HepG2 (cell line): ENCODE measurements around the gene VTN. TPM values are rescaled to one million over a fixed set of nuclear protein-coding genes. Genes with fewer than 3 reads are reported as not detected.

Experiments
- ATAC-seq: fragments of 200-7000 bp; cut with Tn5 transposase; 3 replicates; pipeline ENCODE4 v1.9.1; 2020; ENCODE audit warnings: mild to moderate bottlenecking, moderate library complexity
- BruUV-seq: library from RNA; stranded (reverse); fragments of 400-500 nt; replicated peaks from 2 replicates; lab custom pipeline; 2021; lab: Mats Ljungman, UMichigan
- CTCF ChIA-PET: fragments of 300-600 bp; formaldehyde crosslinking; extraction: SDS; loops from one replicate; lab custom pipeline; 2021; ENCODE audit warnings: low total read pairs, inconsistent platforms, low intra/inter-chr PET ratio; lab: Yijun Ruan, JAX
- POLR2A ChIA-PET: fragments of 350-600 bp; sonication (Branson Sonifier 250); formaldehyde crosslinking; loops from one replicate; lab custom pipeline; 2020; ENCODE audit warnings: antibody characterized with exemption, inconsistent platforms; lab: Yijun Ruan, JAX
- DNase-seq: peaks from one replicate; pipeline ENCODE4 v3.0.0-alpha.2; 2015; ENCODE audit warnings: low spot score
- FAIRE-seq: peaks from 3 replicates; lab custom pipeline; 2011; peaks lifted over from hg19 to GRCh38; lab: Jason Lieb, UNC
- H2AFZ ChIP-seq: one replicate; pipeline ENCODE4 v1.6.1; 2011; ENCODE audit warnings: low read length, inconsistent platforms
- H3K27ac ChIP-seq: fragments of 300-600 bp; 3 replicates; pipeline ENCODE4 v1.8.0; 2011; ENCODE audit warnings: mixed run types, mild to moderate bottlenecking, mixed read lengths, low read length, inconsistent platforms; ENCODE audit not compliant: insufficient read depth; ENCODE audit errors: extremely low read length
- H3K27me3 ChIP-seq, 2 experiments: fragments of 200-600 bp in 1 of 2; 2 replicates in 1 of 2; 3 replicates in 1 of 2; pipeline versions ENCODE4 v1.6.0 to v1.8.0; 2011; ENCODE audit warnings: low read length in 2 of 2, mild to moderate bottlenecking in 2 of 2, moderate library complexity in 2 of 2, inconsistent platforms in 1 of 2; ENCODE audit not compliant: insufficient read depth in 2 of 2, control insufficient read depth in 1 of 2
- H3K36me3 ChIP-seq, 2 experiments: fragments of 200-600 bp in 1 of 2; replicated peaks in 1 of 2; 2 replicates in 1 of 2; 3 replicates in 1 of 2; pipeline versions ENCODE4 v1.5.1 to v1.8.0; 2011; ENCODE audit warnings: low read length in 2 of 2, inconsistent platforms in 1 of 2; ENCODE audit not compliant: insufficient read depth in 2 of 2, control insufficient read depth in 1 of 2
- H3K4me1 ChIP-seq: 2 replicates; pipeline ENCODE4 v1.5.1; 2012; ENCODE audit warnings: low read length, inconsistent platforms; ENCODE audit not compliant: insufficient read depth
- H3K4me2 ChIP-seq: 2 replicates; pipeline ENCODE4 v1.6.0; 2011; ENCODE audit warnings: low read depth, low read length, inconsistent platforms
- H3K4me3 ChIP-seq, 3 experiments: fragments of 200-600 bp in 1 of 3; sonication (generic), shearing (Covaris generic) in 1 of 3; replicated peaks in 1 of 3; 2 replicates each; pipeline ENCODE4 v1.5.1; 2011 to 2016; ENCODE audit warnings: low read length in 3 of 3, inconsistent platforms in 2 of 3, low read depth in 2 of 3, mild to moderate bottlenecking in 2 of 3, control low read depth in 1 of 3, mixed read lengths in 1 of 3; ENCODE audit not compliant: insufficient read depth in 1 of 3
- H3K79me2 ChIP-seq: one replicate; pipeline ENCODE4 v1.6.1; 2011; ENCODE audit warnings: low read length, inconsistent platforms; ENCODE audit not compliant: insufficient read depth
- H3K9ac ChIP-seq: 2 replicates; pipeline ENCODE4 v1.6.0; 2011; ENCODE audit warnings: mild to moderate bottlenecking, low read depth, low read length, inconsistent platforms; ENCODE audit not compliant: insufficient read depth
- H3K9me3 ChIP-seq: 2 replicates; pipeline ENCODE4 v1.5.1; 2012; ENCODE audit warnings: mild to moderate bottlenecking, low read length
- H4K20me1 ChIP-seq: 2 replicates; pipeline ENCODE4 v1.6.0; 2011; ENCODE audit warnings: inconsistent platforms, mild to moderate bottlenecking, low read length, moderate library complexity; ENCODE audit not compliant: insufficient read depth
- JUNB ChIP-seq: sonication (generic); formaldehyde crosslinking; IDR thresholded peaks from 2 replicates; pipeline ENCODE4 v1.8.0; 2022; ENCODE audit warnings: missing genetic modification reagents, mild to moderate bottlenecking, borderline replicate concordance
- LCORL ChIP-seq, 2 experiments: fragments of 450-650 bp in 1 of 2; sonication (generic) in 1 of 2; formaldehyde crosslinking in 1 of 2; IDR thresholded peaks; 2 replicates each; pipeline versions ENCODE4 v1.5.0 to v1.6.1; 2017 to 2020; ENCODE audit warnings: antibody characterized with exemption in 1 of 2, missing genetic modification reagents in 1 of 2
- RBFOX2 ChIP-seq: fragments of 200-400 bp; formaldehyde crosslinking; IDR thresholded peaks from 2 replicates; pipeline ENCODE4 v1.6.1; 2017; ENCODE audit warnings: low read depth, mild to moderate bottlenecking, low read length
- REL ChIP-seq: sonication (generic); formaldehyde crosslinking; conservative IDR thresholded peaks from 2 replicates; pipeline ENCODE4 v1.8.0; 2022; ENCODE audit warnings: mild to moderate bottlenecking, missing genetic modification reagents, moderate library complexity
- SKI ChIP-seq: fragments of 450-650 bp; IDR thresholded peaks from one replicate; pipeline ENCODE4 v1.6.1; 2018; ENCODE audit warnings: mild to moderate bottlenecking; ENCODE audit not compliant: partially characterized antibody
- TCF7 ChIP-seq: sonication (generic); IDR thresholded peaks from 2 replicates; pipeline ENCODE4 v1.6.1; 2016; ENCODE audit warnings: antibody characterized with exemption, low read depth
- ZNF3 ChIP-seq: IDR thresholded peaks from 2 replicates; pipeline ENCODE4 v1.7.0; 2017; ENCODE audit warnings: inconsistent platforms
- ZNF430 ChIP-seq: sonication (generic); formaldehyde crosslinking; IDR thresholded peaks from 2 replicates; pipeline ENCODE4 v1.9.0; 2021; ENCODE audit warnings: mild to moderate bottlenecking, missing genetic modification reagents
- ZNF678 ChIP-seq: sonication (generic); formaldehyde crosslinking; IDR thresholded peaks from 2 replicates; pipeline ENCODE4 v1.4.0; 2020; ENCODE audit warnings: mild to moderate bottlenecking, missing genetic modification reagents
- ZSCAN29 ChIP-seq: sonication (generic); formaldehyde crosslinking; conservative IDR thresholded peaks from 2 replicates; pipeline ENCODE4 v1.4.0; 2020; ENCODE audit warnings: mild to moderate bottlenecking, missing genetic modification reagents
- WGBS: methylation state at CpG from one replicate; pipeline ENCODE4 v1.1.6; 2017; ENCODE audit warnings: low lambda C conversion rate; 5-methylcytosine and 5-hydroxymethylcytosine counted together
- in situ Hi-C: cut with HindIII; loops from 2 replicates; pipeline ENCODE4 v1.10.0; 2017; ENCODE audit warnings: low pct_unique_long_range_greater_than_20kb; ENCODE audit not compliant: extremely low pct_ligation_motif_present
- intact Hi-C: fragments of 100-400 bp; cut with micrococcal nuclease; formaldehyde crosslinking; loops from one replicate; pipeline ENCODE4 v1.10.0; 2022; ENCODE audit not compliant: unreplicated experiment
- polyA plus RNA-seq, 8 experiments: library from polyadenylated mRNA; depleted of rRNA in 3 of 8; stranded (reverse) in 7 of 8; unstranded in 1 of 8; fragments of >200 nt; fragmentation: Illumina TruSeq in 4 of 8; extraction: Trizol in 4 of 8; gene quantifications; 2 replicates each; pipeline versions ENCODE4 v1.2.1 to v1.2.3, GENCODE V29; 2011 to 2016; ENCODE audit warnings: low read depth in 4 of 8, missing spikeins in 1 of 8, mixed read lengths in 1 of 8; ENCODE audit not compliant: insufficient read depth in 1 of 8
- total RNA-seq, 5 experiments: library from RNA; depleted of rRNA; stranded (reverse); fragments of >200 nt; fragmentation: Illumina TruSeq; extraction: Trizol; gene quantifications; 2 replicates each; pipeline ENCODE4 v1.2.3, GENCODE V29; 2016; ENCODE audit warnings: low read depth in 1 of 5
- TF ChIP-seq, protein P1 (sequence below): IDR thresholded peaks from 2 replicates; pipeline ENCODE4 v1.6.1; 2016
- TF ChIP-seq, protein P2 (sequence below): sonication (generic); formaldehyde crosslinking; IDR thresholded peaks from 2 replicates; pipeline ENCODE4 v1.5.0; 2020; ENCODE audit warnings: missing genetic modification reagents
- TF ChIP-seq, protein P3 (sequence below): sonication (generic); formaldehyde crosslinking; IDR thresholded peaks from 2 replicates; pipeline ENCODE4 v1.5.1; 2020; ENCODE audit warnings: mild to moderate bottlenecking, missing genetic modification reagents, moderate library complexity
- TF ChIP-seq, protein P4 (sequence below): IDR thresholded peaks from 2 replicates; pipeline ENCODE4 v1.6.1; 2012; ENCODE audit warnings: inconsistent platforms
- TF ChIP-seq, protein P5 (sequence below): sonication (generic); formaldehyde crosslinking; IDR thresholded peaks from 2 replicates; pipeline ENCODE4 v1.5.1; 2020; ENCODE audit warnings: mild to moderate bottlenecking, missing genetic modification reagents, moderate library complexity

VTN gene
- total and polyA plus RNA-seq, 2 of the 13 experiments (the other 11 are each of a cell fraction or from before 2014, with no cell fraction given): 108 to 131 TPM

DNA sequence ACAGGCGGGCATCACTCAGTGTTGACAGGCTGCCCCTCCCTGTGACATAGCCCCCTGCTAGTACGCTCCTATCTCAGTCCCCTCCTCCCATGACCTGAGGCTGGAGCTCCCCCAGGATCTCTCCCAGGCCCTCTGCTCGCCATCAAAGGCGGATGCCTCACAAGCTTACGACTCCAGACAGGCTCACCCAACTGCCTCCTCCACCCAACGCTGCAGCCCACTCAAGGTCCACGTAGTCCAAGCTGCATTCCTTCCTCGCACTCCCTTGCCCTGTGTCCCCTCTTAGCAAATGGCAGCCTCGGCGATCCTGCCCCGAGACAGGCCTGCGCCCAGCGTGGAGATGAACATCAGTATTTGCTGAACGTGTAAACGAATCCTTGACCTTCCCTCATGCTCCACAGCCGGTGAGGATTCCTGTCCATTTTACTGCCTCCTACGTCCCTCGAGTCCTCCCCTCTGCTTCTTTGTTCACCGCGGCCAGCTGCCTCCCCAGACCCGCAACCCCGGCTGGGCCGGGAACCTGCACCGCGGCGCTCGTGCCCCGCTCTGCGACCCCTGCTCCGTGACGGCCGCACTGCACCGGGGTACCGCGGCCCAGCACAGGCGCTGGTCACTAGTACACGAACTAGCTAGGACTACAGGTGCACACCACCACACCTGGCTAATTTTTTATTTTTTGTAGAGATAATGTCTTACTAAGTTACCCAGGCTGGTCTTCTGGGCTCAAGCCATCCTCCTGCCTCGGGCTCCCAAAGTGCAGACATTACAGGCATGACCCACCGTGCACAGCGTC, 51.9 kb downstream of the VTN start:
- no peaks in the 10 kb centered on the region; a peak in 1 of 5 replicates for H3K36me3 ChIP-seq
- peak overlapping the region; percentile 42 for H2AFZ ChIP-seq
- ChIA-PET CTCF (no interaction called here), POLR2A (interaction anchor here (1.2 to 5.8 kb wide), 4 partner anchors 18 to 99 kb away, joined by 3 to 41 read pairs (median 6); partner anchors contain the start of genes IFT20, POLDIP2 and TNFAIP1)
- H3K27ac ChIP-seq: peak overlapping the region; percentile 69
- H3K4me3 ChIP-seq: peak overlapping the region; percentile 61 to 80 (median 65)
- no peaks in the 10 kb centered on the region; a peak in 1 of 5 replicates for H3K27me3 ChIP-seq
- peak; percentile 47 for ATAC-seq
- 6% methylated on average over 24 of the region's 40 CpGs for WGBS
- intact Hi-C loops (no loop called here), in situ Hi-C loops (loop anchor here (25.0 kb wide), 1 partner anchor 281 kb away; the partner anchor contains the start of gene NLK)
- no peak for DNase-seq
- peak overlapping the region; percentile 91 for H3K4me2 ChIP-seq
- peaks cover 48% of the 10 kb centered on the region for H3K79me2 ChIP-seq
- no peaks in the 10 kb centered on the region for H3K9me3 ChIP-seq
- H3K4me1 ChIP-seq: peaks cover 54% of the 10 kb centered on the region
- BruUV-seq: TSS peak; percentile 95
- peaks cover 5% of the 10 kb centered on the region; the same call in 1 of the 2 replicates for H4K20me1 ChIP-seq
- peak overlapping the region; percentile 65 for H3K9ac ChIP-seq
- FAIRE-seq: no peak
- TF ChIP-seq REL (CRISPR knock-in tag) (no peak), ZNF678 (CRISPR knock-in tag) (no peak), SKI (no peak), LCORL (IDR thresholded peaks at IDR 0.05) (no peak), LCORL (CRISPR knock-in tag; IDR thresholded peaks at IDR 0.05) (peak; percentile 28), ZNF430 (CRISPR knock-in tag) (peak; percentile 16; the same call in 1 of the 2 replicates), JUNB (CRISPR knock-in tag) (0 out of 2 replicates have a peak, but pooled peaks have one; percentile 34), ZNF3 (CRISPR knock-in tag) (0 out of 2 replicates have a peak, but pooled peaks have one; percentile 48), TCF7 (no peak), RBFOX2 (no peak), ZSCAN29 (0 out of 2 replicates have a peak, but pooled peaks have one; percentile 46)
- TF ChIP-seq, protein P1, sequence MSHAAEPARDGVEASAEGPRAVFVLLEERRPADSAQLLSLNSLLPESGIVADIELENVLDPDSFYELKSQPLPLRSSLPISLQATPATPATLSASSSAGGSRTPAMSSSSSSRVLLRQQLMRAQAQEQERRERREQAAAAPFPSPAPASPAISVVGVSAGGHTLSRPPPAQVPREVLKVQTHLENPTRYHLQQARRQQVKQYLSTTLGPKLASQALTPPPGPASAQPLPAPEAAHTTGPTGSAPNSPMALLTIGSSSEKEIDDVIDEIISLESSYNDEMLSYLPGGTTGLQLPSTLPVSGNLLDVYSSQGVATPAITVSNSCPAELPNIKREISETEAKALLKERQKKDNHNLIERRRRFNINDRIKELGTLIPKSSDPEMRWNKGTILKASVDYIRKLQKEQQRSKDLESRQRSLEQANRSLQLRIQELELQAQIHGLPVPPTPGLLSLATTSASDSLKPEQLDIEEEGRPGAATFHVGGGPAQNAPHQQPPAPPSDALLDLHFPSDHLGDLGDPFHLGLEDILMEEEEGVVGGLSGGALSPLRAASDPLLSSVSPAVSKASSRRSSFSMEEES (CRISPR knock-in tag): no peak
- TF ChIP-seq, protein P2, sequence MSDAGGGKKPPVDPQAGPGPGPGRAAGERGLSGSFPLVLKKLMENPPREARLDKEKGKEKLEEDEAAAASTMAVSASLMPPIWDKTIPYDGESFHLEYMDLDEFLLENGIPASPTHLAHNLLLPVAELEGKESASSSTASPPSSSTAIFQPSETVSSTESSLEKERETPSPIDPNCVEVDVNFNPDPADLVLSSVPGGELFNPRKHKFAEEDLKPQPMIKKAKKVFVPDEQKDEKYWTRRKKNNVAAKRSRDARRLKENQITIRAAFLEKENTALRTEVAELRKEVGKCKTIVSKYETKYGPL (CRISPR knock-in tag): no peak
- TF ChIP-seq, protein P3, sequence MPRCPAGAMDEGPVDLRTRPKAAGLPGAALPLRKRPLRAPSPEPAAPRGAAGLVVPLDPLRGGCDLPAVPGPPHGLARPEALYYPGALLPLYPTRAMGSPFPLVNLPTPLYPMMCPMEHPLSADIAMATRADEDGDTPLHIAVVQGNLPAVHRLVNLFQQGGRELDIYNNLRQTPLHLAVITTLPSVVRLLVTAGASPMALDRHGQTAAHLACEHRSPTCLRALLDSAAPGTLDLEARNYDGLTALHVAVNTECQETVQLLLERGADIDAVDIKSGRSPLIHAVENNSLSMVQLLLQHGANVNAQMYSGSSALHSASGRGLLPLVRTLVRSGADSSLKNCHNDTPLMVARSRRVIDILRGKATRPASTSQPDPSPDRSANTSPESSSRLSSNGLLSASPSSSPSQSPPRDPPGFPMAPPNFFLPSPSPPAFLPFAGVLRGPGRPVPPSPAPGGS (CRISPR knock-in tag): peak; percentile 47; the same call in 1 of the 2 replicates
- TF ChIP-seq, protein P4, sequence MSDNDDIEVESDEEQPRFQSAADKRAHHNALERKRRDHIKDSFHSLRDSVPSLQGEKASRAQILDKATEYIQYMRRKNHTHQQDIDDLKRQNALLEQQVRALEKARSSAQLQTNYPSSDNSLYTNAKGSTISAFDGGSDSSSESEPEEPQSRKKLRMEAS: peak; percentile 59
- TF ChIP-seq, protein P5, sequence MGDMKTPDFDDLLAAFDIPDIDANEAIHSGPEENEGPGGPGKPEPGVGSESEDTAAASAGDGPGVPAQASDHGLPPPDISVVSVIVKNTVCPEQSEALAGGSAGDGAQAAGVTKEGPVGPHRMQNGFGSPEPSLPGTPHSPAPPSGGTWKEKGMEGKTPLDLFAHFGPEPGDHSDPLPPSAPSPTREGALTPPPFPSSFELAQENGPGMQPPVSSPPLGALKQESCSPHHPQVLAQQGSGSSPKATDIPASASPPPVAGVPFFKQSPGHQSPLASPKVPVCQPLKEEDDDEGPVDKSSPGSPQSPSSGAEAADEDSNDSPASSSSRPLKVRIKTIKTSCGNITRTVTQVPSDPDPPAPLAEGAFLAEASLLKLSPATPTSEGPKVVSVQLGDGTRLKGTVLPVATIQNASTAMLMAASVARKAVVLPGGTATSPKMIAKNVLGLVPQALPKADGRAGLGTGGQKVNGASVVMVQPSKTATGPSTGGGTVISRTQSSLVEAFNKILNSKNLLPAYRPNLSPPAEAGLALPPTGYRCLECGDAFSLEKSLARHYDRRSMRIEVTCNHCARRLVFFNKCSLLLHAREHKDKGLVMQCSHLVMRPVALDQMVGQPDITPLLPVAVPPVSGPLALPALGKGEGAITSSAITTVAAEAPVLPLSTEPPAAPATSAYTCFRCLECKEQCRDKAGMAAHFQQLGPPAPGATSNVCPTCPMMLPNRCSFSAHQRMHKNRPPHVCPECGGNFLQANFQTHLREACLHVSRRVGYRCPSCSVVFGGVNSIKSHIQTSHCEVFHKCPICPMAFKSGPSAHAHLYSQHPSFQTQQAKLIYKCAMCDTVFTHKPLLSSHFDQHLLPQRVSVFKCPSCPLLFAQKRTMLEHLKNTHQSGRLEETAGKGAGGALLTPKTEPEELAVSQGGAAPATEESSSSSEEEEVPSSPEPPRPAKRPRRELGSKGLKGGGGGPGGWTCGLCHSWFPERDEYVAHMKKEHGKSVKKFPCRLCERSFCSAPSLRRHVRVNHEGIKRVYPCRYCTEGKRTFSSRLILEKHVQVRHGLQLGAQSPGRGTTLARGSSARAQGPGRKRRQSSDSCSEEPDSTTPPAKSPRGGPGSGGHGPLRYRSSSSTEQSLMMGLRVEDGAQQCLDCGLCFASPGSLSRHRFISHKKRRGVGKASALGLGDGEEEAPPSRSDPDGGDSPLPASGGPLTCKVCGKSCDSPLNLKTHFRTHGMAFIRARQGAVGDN (CRISPR knock-in tag): peak; percentile 65; the same call in 1 of the 2 replicates
